Stimulated activated CD4-positive, alpha-beta T cell treated with anti-CD3 and anti-CD28 coated beads, TNF-alpha, amount 100 ng/mL, for 1 hour (primary cell): ENCODE measurements around the gene PDE1A.

Experiments
- DNase-seq, 3 donors: peaks; one replicate each; pipeline ENCODE4 v3.0.0-alpha.2; 2020; ENCODE audit warnings: low read depth in 3 of 3, low spot score in 1 of 3

The PDE1A gene

GRCh38 chr2:182359027-182359989, 67.5 kb downstream of the PDE1A start:
- DNase-seq: no peak

- no peak for DNase-seq
These were observed 68.2 kb downstream of the PDE1A start for GRCh38 chr2:182358601-182359000.

GRCh38 chr2:182355815-182356214, 71.0 kb downstream of the PDE1A start:
- no peak for DNase-seq

GRCh38 chr2:182351427-182351826, 75.4 kb downstream of the PDE1A start:
- no peak for DNase-seq

- DNase-seq: no peak
These were observed 77.6 kb downstream of the PDE1A start for GRCh38 chr2:182349268-182349667.

- no peak for DNase-seq
These were observed 81.5 kb downstream of the PDE1A start for GRCh38 chr2:182345384-182345783.

GRCh38 chr2:182330451-182331305, 96.2 kb downstream of the PDE1A start:
- DNase-seq: no peak

- no peak for DNase-seq
These were observed 102.2 kb downstream of the PDE1A start for GRCh38 chr2:182324665-182325064.

GRCh38 chr2:182321096-182321495, 105.7 kb downstream of the PDE1A start:
- DNase-seq: no peak

GRCh38 chr2:182319556-182320505, 107.0 kb downstream of the PDE1A start:
- no peak for DNase-seq

GRCh38 chr2:182318466-182319220, 108.2 kb downstream of the PDE1A start:
- DNase-seq: no peak

- no peak for DNase-seq
These were observed 109.9 kb downstream of the PDE1A start for GRCh38 chr2:182316950-182317349.

- DNase-seq: no peak
These were observed 123.9 kb downstream of the PDE1A start for GRCh38 chr2:182302972-182303371.

GRCh38 chr2:182302174-182302573, 124.7 kb downstream of the PDE1A start:
- no peak for DNase-seq

- DNase-seq: no peak
These were observed 125.7 kb downstream of the PDE1A start for GRCh38 chr2:182301093-182301492.

- DNase-seq: no peak
These were observed 126.2 kb downstream of the PDE1A start for GRCh38 chr2:182300608-182301007.

- DNase-seq: no peak
These were observed 127.2 kb downstream of the PDE1A start for GRCh38 chr2:182299632-182300031.

GRCh38 chr2:182298456-182298855, 128.4 kb downstream of the PDE1A start:
- no peak for DNase-seq

- no peak for DNase-seq
These were observed 135.5 kb downstream of the PDE1A start for GRCh38 chr2:182291296-182291695.

- no peak for DNase-seq
These were observed 143.3 kb downstream of the PDE1A start for GRCh38 chr2:182283512-182283911.
